ENCODE measurements around the gene FYCO1.

The FYCO1 gene

GRCh38 chr3:45950686-45951600 lies 44.7 kb downstream of the FYCO1 start:
- no peak for TF ChIP-seq EGR1 (IDR thresholded peaks at IDR 0.05)
- no peak for TF ChIP-seq TAF1 (IDR thresholded peaks at IDR 0.05; ENCODE audit: low read depth)
- TF ChIP-seq RAD21 (IDR thresholded peaks at IDR 0.05; ENCODE audit: low read depth): no peak
- no peak for TF ChIP-seq YY1 (IDR thresholded peaks at IDR 0.05; ENCODE audit: low read depth)
- no peak for TF ChIP-seq CREB1 (IDR thresholded peaks at IDR 0.05; ENCODE audit: low read depth)
- no peak for TF ChIP-seq TCF12 (IDR thresholded peaks at IDR 0.05; ENCODE audit: low read depth)
- TF ChIP-seq ZBTB7A (IDR thresholded peaks at IDR 0.05; ENCODE audit: low read depth): no peak
- TF ChIP-seq USF1 (IDR thresholded peaks at IDR 0.05): no peak
- TF ChIP-seq CEBPB (IDR thresholded peaks at IDR 0.05): no peak
- no peak for TF ChIP-seq NFIC (IDR thresholded peaks at IDR 0.05)
- TF ChIP-seq EP300 (IDR thresholded peaks at IDR 0.05; ENCODE audit: borderline replicate concordance): no peak
- no peak for TF ChIP-seq TEAD4 (IDR thresholded peaks at IDR 0.05)
- no peak for TF ChIP-seq REST (IDR thresholded peaks at IDR 0.05; ENCODE audit: low read depth)
- TF ChIP-seq MAX (IDR thresholded peaks at IDR 0.05): no peak
- no peak for TF ChIP-seq FOXM1 (IDR thresholded peaks at IDR 0.05; ENCODE audit: borderline replicate concordance, low read depth)

GRCh38 chr3:45950131-45950530 lies 45.5 kb downstream of the FYCO1 start:
- TF ChIP-seq TEAD4 (IDR thresholded peaks at IDR 0.05) (no peak), REST (IDR thresholded peaks at IDR 0.05; ENCODE audit: low read depth) (no peak), CREB1 (IDR thresholded peaks at IDR 0.05; ENCODE audit: low read depth) (no peak), USF1 (IDR thresholded peaks at IDR 0.05) (no peak), MAX (IDR thresholded peaks at IDR 0.05) (no peak), RAD21 (IDR thresholded peaks at IDR 0.05; ENCODE audit: low read depth) (no peak), ZBTB7A (IDR thresholded peaks at IDR 0.05; ENCODE audit: low read depth) (no peak), TAF1 (IDR thresholded peaks at IDR 0.05; ENCODE audit: low read depth) (no peak), NFIC (IDR thresholded peaks at IDR 0.05) (no peak), CEBPB (IDR thresholded peaks at IDR 0.05) (no peak)

GRCh38 chr3:45949432-45949831 lies 46.2 kb downstream of the FYCO1 start:
- TF ChIP-seq EP300 (IDR thresholded peaks at IDR 0.05; ENCODE audit: borderline replicate concordance): no peak
- TF ChIP-seq TAF1 (IDR thresholded peaks at IDR 0.05; ENCODE audit: low read depth): no peak
- no peak for TF ChIP-seq ZBTB7A (IDR thresholded peaks at IDR 0.05; ENCODE audit: low read depth)
- no peak for TF ChIP-seq EGR1 (IDR thresholded peaks at IDR 0.05)
- TF ChIP-seq YY1 (IDR thresholded peaks at IDR 0.05; ENCODE audit: low read depth): no peak
- no peak for TF ChIP-seq USF1 (IDR thresholded peaks at IDR 0.05)
- no peak for TF ChIP-seq CEBPB (IDR thresholded peaks at IDR 0.05)
- no peak for TF ChIP-seq REST (IDR thresholded peaks at IDR 0.05; ENCODE audit: low read depth)
- TF ChIP-seq FOXM1 (IDR thresholded peaks at IDR 0.05; ENCODE audit: borderline replicate concordance, low read depth): no peak
- no peak for TF ChIP-seq RAD21 (IDR thresholded peaks at IDR 0.05; ENCODE audit: low read depth)
- TF ChIP-seq TEAD4 (IDR thresholded peaks at IDR 0.05): no peak
- TF ChIP-seq MAX (IDR thresholded peaks at IDR 0.05): no peak
- TF ChIP-seq TCF12 (IDR thresholded peaks at IDR 0.05; ENCODE audit: low read depth): no peak
- no peak for TF ChIP-seq NFIC (IDR thresholded peaks at IDR 0.05)
- no peak for TF ChIP-seq CREB1 (IDR thresholded peaks at IDR 0.05; ENCODE audit: low read depth)
